ENCODE data around the gene SKA1.

DNA sequence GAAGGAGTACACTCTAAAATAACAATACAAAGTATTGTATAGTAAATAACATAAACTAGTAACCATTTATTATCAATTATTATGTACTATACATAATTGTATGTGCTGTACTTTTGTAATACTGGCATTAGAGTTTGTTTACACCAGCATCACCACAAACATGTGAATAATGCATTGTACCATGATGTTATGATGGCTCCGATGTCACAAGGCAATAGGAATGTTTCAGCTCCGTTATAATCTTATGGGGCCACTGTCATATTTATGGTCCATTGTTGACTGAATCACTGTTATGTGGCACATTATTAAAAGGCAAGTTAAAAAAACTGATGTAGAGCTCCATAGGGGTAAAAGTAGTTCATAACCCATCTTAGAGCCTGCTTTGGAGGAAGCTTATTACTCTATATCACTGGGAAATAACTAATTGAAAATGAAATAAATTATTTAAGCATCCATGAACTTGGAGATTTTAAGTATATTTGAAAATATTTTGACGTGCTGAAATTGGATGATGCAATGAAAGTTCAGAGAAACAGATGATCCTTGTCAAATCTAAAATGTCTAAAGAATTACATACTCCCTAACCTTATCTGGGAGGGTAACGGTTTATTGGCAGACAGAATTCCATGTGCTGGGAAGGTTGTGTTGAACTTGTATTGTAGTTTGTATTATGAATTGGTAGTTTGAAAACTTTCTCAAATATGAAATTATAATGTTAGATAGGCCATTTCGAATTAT is 2.4 kb downstream of the SKA1 start:
- TF ChIP-seq TAF1 (IDR thresholded peaks at IDR 0.05; ENCODE audit: low read depth) (no peak), CTCF (IDR thresholded peaks at IDR 0.05; ENCODE audit: poor library complexity, severe bottlenecking) (no peak), EZH2 (IDR thresholded peaks at IDR 0.05; ENCODE audit: borderline replicate concordance, insufficient read depth, low read length, poor library complexity, severe bottlenecking) (no peak), EP300 (conservative IDR thresholded peaks at IDR 0.05; ENCODE audit: poor library complexity, severe bottlenecking) (no peak), REST (IDR thresholded peaks at IDR 0.05; ENCODE audit: borderline replicate concordance) (no peak), POLR2AphosphoS5 (IDR thresholded peaks at IDR 0.05) (no peak), SMC3 (conservative IDR thresholded peaks at IDR 0.05; ENCODE audit: poor library complexity) (no peak), MXI1 (conservative IDR thresholded peaks at IDR 0.05; ENCODE audit: poor library complexity, severe bottlenecking) (no peak)

All from neural cell (in vitro differentiated cells).